Gastroesophageal sphincter (tissue), 3 donors: ENCODE results near the gene CAMTA2.

Experiments
- EP300 ChIP-seq: sonication (generic); formaldehyde crosslinking; IDR thresholded peaks from one replicate; pipeline ENCODE4 v1.6.1; 2017; ENCODE audit warnings: antibody characterized with exemption, mild to moderate bottlenecking
- POLR2A ChIP-seq, 2 donors: fragments of 450-650 bp; IDR thresholded peaks; one replicate each; pipeline ENCODE4 v1.6.1; 2017; ENCODE audit warnings: antibody characterized with exemption in 2 of 2, mild to moderate bottlenecking in 2 of 2, moderate library complexity in 1 of 2
- POLR2AphosphoS5 ChIP-seq: sonication (generic); formaldehyde crosslinking; IDR thresholded peaks from one replicate; pipeline ENCODE4 v1.6.1; 2017; ENCODE audit warnings: antibody characterized with exemption
- TF ChIP-seq, protein P1 (sequence below), 4 experiments: fragments of 200-600 bp in 2 of 4; fragments of 450-650 bp in 2 of 4; sonication (generic) in 1 of 4; IDR thresholded peaks; one replicate each; pipeline ENCODE4 v1.5.1; 2017 to 2019; ENCODE audit warnings: antibody characterized with exemption in 4 of 4, mild to moderate bottlenecking in 2 of 4, moderate library complexity in 2 of 4

DNA sequence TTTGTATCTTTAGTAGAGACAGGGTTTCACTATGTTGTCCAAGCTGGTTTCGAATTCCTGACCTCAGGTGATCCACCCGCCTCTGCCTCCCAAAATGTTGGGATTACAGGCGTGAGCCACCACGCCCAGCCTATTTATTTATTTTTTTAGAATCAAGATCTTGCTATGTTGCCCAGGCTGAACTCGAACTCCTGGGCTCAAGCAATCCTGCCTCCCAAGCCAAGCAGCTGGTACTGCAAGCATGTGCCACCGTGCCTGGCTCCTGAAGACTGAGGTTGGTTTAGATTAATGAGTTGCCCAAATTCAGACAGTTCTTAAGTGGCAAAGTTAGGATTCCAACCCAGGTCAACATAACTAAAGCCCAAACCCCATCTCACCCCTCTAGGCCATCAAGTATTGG is 39.8 kb upstream of the CAMTA2 start:
- TF ChIP-seq POLR2A (IDR thresholded peaks at IDR 0.05) (no peak), POLR2AphosphoS5 (no peak), EP300 (no peak)
- TF ChIP-seq, protein P1, sequence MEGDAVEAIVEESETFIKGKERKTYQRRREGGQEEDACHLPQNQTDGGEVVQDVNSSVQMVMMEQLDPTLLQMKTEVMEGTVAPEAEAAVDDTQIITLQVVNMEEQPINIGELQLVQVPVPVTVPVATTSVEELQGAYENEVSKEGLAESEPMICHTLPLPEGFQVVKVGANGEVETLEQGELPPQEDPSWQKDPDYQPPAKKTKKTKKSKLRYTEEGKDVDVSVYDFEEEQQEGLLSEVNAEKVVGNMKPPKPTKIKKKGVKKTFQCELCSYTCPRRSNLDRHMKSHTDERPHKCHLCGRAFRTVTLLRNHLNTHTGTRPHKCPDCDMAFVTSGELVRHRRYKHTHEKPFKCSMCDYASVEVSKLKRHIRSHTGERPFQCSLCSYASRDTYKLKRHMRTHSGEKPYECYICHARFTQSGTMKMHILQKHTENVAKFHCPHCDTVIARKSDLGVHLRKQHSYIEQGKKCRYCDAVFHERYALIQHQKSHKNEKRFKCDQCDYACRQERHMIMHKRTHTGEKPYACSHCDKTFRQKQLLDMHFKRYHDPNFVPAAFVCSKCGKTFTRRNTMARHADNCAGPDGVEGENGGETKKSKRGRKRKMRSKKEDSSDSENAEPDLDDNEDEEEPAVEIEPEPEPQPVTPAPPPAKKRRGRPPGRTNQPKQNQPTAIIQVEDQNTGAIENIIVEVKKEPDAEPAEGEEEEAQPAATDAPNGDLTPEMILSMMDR (IDR thresholded peaks at IDR 0.05), result no peak
